Fibroblast of pulmonary artery (primary cell): ENCODE measurements around the gene HGF.

Experiments
- DNase-seq: peaks from one replicate; pipeline ENCODE4 v3.0.0-alpha.2; 2010; ENCODE audit warnings: low read depth
- H3K4me3 ChIP-seq: replicated peaks from 2 replicates; pipeline ENCODE4 v1.5.1; 2011; ENCODE audit warnings: low read depth, mild to moderate bottlenecking, control low read depth, low read length, moderate library complexity
- CTCF ChIP-seq: IDR thresholded peaks from 2 replicates; pipeline ENCODE4 v1.5.1; 2011; ENCODE audit warnings: mild to moderate bottlenecking, control low read depth, low read length, inconsistent platforms; ENCODE audit errors: missing control alignments

The HGF gene

DNA sequence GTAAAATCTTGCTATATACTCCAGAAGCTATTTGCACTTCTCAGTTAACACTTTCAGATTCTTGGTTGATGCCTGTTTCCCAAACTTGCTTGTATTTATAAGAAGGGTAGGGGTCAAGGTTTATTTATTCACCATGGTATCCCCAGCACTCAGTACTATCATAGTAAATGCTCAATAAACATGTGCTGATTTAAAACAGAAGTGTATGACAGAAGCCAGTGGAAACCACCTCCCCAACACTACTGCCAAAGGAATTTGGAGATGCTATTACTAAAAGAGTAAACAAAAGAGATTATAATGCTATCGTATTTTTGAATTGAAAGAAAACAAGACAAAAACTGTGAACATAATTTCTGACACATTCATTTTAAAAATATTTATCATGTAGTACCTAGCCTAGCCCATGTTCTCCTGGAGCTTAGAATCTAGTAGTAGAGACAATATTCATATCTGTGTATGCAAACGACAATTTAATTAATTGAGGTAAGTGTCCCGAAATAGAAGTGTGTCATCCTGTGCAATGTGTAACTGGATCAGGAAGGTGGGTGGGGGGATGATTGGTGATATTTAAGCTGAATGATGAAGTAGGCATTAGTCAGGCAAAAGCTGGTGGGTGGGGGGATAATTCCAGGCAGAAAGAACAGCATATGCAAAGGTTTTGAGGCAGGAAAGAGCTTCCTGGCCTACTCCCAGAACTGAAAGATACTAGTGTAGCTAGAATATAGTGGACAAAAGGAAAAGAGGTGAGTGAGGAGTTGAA, 77.5 kb downstream of the HGF start:
- H3K4me3 ChIP-seq, result no peak overlapping the region
- DNase-seq, result peak; percentile 34
- TF ChIP-seq CTCF, result no peak

GRCh38 chr7:81691199-81691821, 78.5 kb downstream of the HGF start:
- no peak overlapping the region for H3K4me3 ChIP-seq
- DNase-seq, result peak; percentile 20
- no peak for TF ChIP-seq CTCF

GRCh38 chr7:81690688-81691087, 79.2 kb downstream of the HGF start:
- no peak for TF ChIP-seq CTCF
- H3K4me3 ChIP-seq, result peak overlapping the region; percentile 7
- no peak for DNase-seq

GRCh38 chr7:81690251-81690650, 79.6 kb downstream of the HGF start:
- DNase-seq, result peak; percentile 21
- no peak for TF ChIP-seq CTCF
- peak overlapping the region; percentile 6 for H3K4me3 ChIP-seq

- peak; percentile 15 for DNase-seq
- TF ChIP-seq CTCF, result no peak
- no peak overlapping the region for H3K4me3 ChIP-seq
These were observed 81.0 kb downstream of the HGF start for GRCh38 chr7:81688622-81689411.

GRCh38 chr7:81687062-81687461, 82.8 kb downstream of the HGF start:
- DNase-seq, result no peak
- H3K4me3 ChIP-seq, result no peak overlapping the region
- no peak for TF ChIP-seq CTCF
